Ishikawa (cell line): ENCODE results near the gene NAT16.

ENCODE experiments used
- CEBPB ChIP-seq: IDR thresholded peaks from 2 replicates; pipeline ENCODE4 v1.6.1; 2012
- CREB1 ChIP-seq: IDR thresholded peaks from 2 replicates; pipeline ENCODE4 v1.6.1; 2012; ENCODE audit warnings: low read depth
- EGR1 ChIP-seq: IDR thresholded peaks from 2 replicates; pipeline ENCODE4 v1.6.1; 2012
- EP300 ChIP-seq: IDR thresholded peaks from 2 replicates; pipeline ENCODE4 v1.6.1; 2012; ENCODE audit warnings: borderline replicate concordance
- FOXM1 ChIP-seq: IDR thresholded peaks from 2 replicates; pipeline ENCODE4 v1.6.1; 2012; ENCODE audit warnings: low read depth, borderline replicate concordance
- MAX ChIP-seq: IDR thresholded peaks from 2 replicates; pipeline ENCODE4 v1.6.1; 2012
- NFIC ChIP-seq: IDR thresholded peaks from 2 replicates; pipeline ENCODE4 v1.6.1; 2012
- RAD21 ChIP-seq: IDR thresholded peaks from 2 replicates; pipeline ENCODE4 v1.6.1; 2012; ENCODE audit warnings: low read depth
- REST ChIP-seq: IDR thresholded peaks from 2 replicates; pipeline ENCODE4 v1.6.1; 2012; ENCODE audit warnings: low read depth, mild to moderate bottlenecking
- TAF1 ChIP-seq: IDR thresholded peaks from 2 replicates; pipeline ENCODE4 v1.6.1; 2012; ENCODE audit warnings: low read depth, mild to moderate bottlenecking
- TCF12 ChIP-seq: IDR thresholded peaks from 2 replicates; pipeline ENCODE4 v1.6.1; 2012; ENCODE audit warnings: low read depth
- TEAD4 ChIP-seq: IDR thresholded peaks from 2 replicates; pipeline ENCODE4 v1.6.1; 2012
- USF1 ChIP-seq: IDR thresholded peaks from 2 replicates; pipeline ENCODE4 v1.6.1; 2012
- YY1 ChIP-seq: IDR thresholded peaks from 2 replicates; pipeline ENCODE4 v1.6.1; 2012; ENCODE audit warnings: low read depth
- ZBTB7A ChIP-seq: IDR thresholded peaks from 2 replicates; pipeline ENCODE4 v1.6.1; 2012; ENCODE audit warnings: low read depth

The NAT16 gene

GRCh38 chr7:101208794-101209193 lies 28.7 kb upstream of the NAT16 start:
- TF ChIP-seq USF1 = no peak
- TF ChIP-seq NFIC = no peak
- TF ChIP-seq CEBPB = no peak
- TF ChIP-seq REST = no peak
- TF ChIP-seq RAD21 = no peak
- no peak for TF ChIP-seq EP300
- no peak for TF ChIP-seq ZBTB7A
- no peak for TF ChIP-seq TCF12
- TF ChIP-seq TEAD4 = no peak
- TF ChIP-seq CREB1 = no peak
- TF ChIP-seq YY1 = no peak
- no peak for TF ChIP-seq TAF1
- no peak for TF ChIP-seq EGR1
- no peak for TF ChIP-seq MAX
- no peak for TF ChIP-seq FOXM1

GRCh38 chr7:101207459-101207858 lies 27.4 kb upstream of the NAT16 start:
- TF ChIP-seq TEAD4 (no peak), USF1 (no peak), REST (no peak), EGR1 (no peak), ZBTB7A (no peak), CEBPB (no peak), CREB1 (no peak), RAD21 (no peak), NFIC (no peak)

- TF ChIP-seq EP300 (no peak), CREB1 (no peak)
Measured at GRCh38 chr7:101206665-101207042, 26.6 kb upstream of the NAT16 start.

GRCh38 chr7:101205901-101206664 lies 26.0 kb upstream of the NAT16 start:
- no peak for TF ChIP-seq RAD21
- no peak for TF ChIP-seq CEBPB
- TF ChIP-seq NFIC = no peak
- no peak for TF ChIP-seq ZBTB7A
- TF ChIP-seq TEAD4 = no peak
- TF ChIP-seq YY1 = no peak
- no peak for TF ChIP-seq CREB1
- TF ChIP-seq USF1 = no peak
- TF ChIP-seq TAF1 = no peak
- no peak for TF ChIP-seq TCF12
- no peak for TF ChIP-seq REST
- TF ChIP-seq MAX = no peak
- TF ChIP-seq FOXM1 = no peak
- no peak for TF ChIP-seq EP300
- no peak for TF ChIP-seq EGR1
